Urinary bladder (tissue), 4 donors: Measurements from ENCODE around the gene RTN4R. TPM values are rescaled to one million over a fixed set of nuclear protein-coding genes. Genes with fewer than 3 reads are reported as not detected.

Source experiments
- DNase-seq: peaks from one replicate; pipeline ENCODE4 v3.0.0-alpha.2; 2015; ENCODE audit errors: extremely low spot score
- H3K27ac ChIP-seq: one replicate; pipeline ENCODE4 v1.5.1; 2013; ENCODE audit warnings: low read depth, mild to moderate bottlenecking, moderate library complexity
- H3K36me3 ChIP-seq: one replicate; pipeline ENCODE4 v1.6.1; 2013; ENCODE audit warnings: mild to moderate bottlenecking, moderate library complexity; ENCODE audit not compliant: insufficient read depth
- H3K4me1 ChIP-seq: one replicate; pipeline ENCODE4 v1.6.1; 2013; ENCODE audit warnings: mild to moderate bottlenecking, moderate library complexity; ENCODE audit not compliant: insufficient read depth
- H3K4me3 ChIP-seq: one replicate; pipeline ENCODE4 v1.5.1; 2013; ENCODE audit warnings: low read depth, low read length
- WGBS: extraction: QIAGEN DNeasy Blood & Tissue Kit; methylation state at CpG from one replicate; pipeline ENCODE4 v1.1.7; 2013; 5-methylcytosine and 5-hydroxymethylcytosine counted together
- polyA plus RNA-seq: library from polyadenylated mRNA; stranded (reverse); fragments of 200-250 nt; gene quantifications from one replicate; pipeline ENCODE4 v1.2.3, GENCODE V29; 2013
- total RNA-seq: library from RNA; depleted of rRNA; stranded (reverse); fragments of >200 nt; gene quantifications from one replicate; pipeline ENCODE4 v1.2.3, GENCODE V29; 2014
- donor health status: healthy with polysubstance abuse.
- donor health status: healthy.

The RTN4R gene
- total and polyA plus RNA-seq, 2 donors, result 1.1 to 3.1 TPM

GRCh38 chr22:20219667-20220628 is 48.2 kb downstream of the RTN4R start:
- 93% methylated on average over 10 of the region's 10 CpGs for WGBS
- no peaks in the 10 kb centered on the region for H3K4me1 ChIP-seq
- no peak overlapping the region for H3K27ac ChIP-seq
- H3K36me3 ChIP-seq, result no peaks in the 10 kb centered on the region
- no peak for DNase-seq
- H3K4me3 ChIP-seq, result no peak overlapping the region

GRCh38 chr22:20218987-20219386 is 49.1 kb downstream of the RTN4R start:
- 86% methylated on average over 7 of the region's 7 CpGs for WGBS
- DNase-seq, result no peak

GRCh38 chr22:20218326-20218872 is 49.7 kb downstream of the RTN4R start:
- Histone ChIP-seq H3K27ac (no peak overlapping the region), H3K4me3 (no peak overlapping the region), H3K4me1 (no peaks in the 10 kb centered on the region), H3K36me3 (no peaks in the 10 kb centered on the region)
- WGBS, result 55% methylated on average over 14 of the region's 14 CpGs
- no peak for DNase-seq

More at GRCh38 chr22:20218987-20219386, 49.1 kb downstream of the RTN4R start:
- Histone ChIP-seq H3K4me3 (no peak overlapping the region), H3K27ac (no peak overlapping the region), H3K36me3 (no peaks in the 10 kb centered on the region), H3K4me1 (no peaks in the 10 kb centered on the region)

- DNase-seq, result no peak
- Histone ChIP-seq H3K4me1 (no peaks in the 10 kb centered on the region), H3K36me3 (no peaks in the 10 kb centered on the region), H3K27ac (no peak overlapping the region), H3K4me3 (no peak overlapping the region)
- WGBS, result 75% methylated on average over 4 of the region's 4 CpGs
Measured at GRCh38 chr22:20217563-20217962, 50.6 kb downstream of the RTN4R start.

- WGBS, result 86% methylated on average over 12 of the region's 12 CpGs
- H3K36me3 ChIP-seq, result no peaks in the 10 kb centered on the region
- no peak for DNase-seq
- no peaks in the 10 kb centered on the region for H3K4me1 ChIP-seq
- H3K4me3 ChIP-seq, result no peak overlapping the region
- H3K27ac ChIP-seq, result no peak overlapping the region
Measured at GRCh38 chr22:20216863-20217499, 51.1 kb downstream of the RTN4R start.

- Histone ChIP-seq H3K4me1 (no peaks in the 10 kb centered on the region), H3K4me3 (no peak overlapping the region), H3K36me3 (no peaks in the 10 kb centered on the region), H3K27ac (no peak overlapping the region)
- 70% methylated on average over 4 of the region's 4 CpGs for WGBS
- DNase-seq, result no peak
Measured at GRCh38 chr22:20215742-20216141, 52.4 kb downstream of the RTN4R start.

GRCh38 chr22:20214853-20215252 is 53.3 kb downstream of the RTN4R start:
- Histone ChIP-seq H3K4me3 (no peak overlapping the region), H3K36me3 (no peaks in the 10 kb centered on the region), H3K27ac (no peak overlapping the region), H3K4me1 (no peaks in the 10 kb centered on the region)
- DNase-seq, result no peak
- WGBS, result 94% methylated on average over 7 of the region's 7 CpGs

GRCh38 chr22:20213833-20214708 is 54.0 kb downstream of the RTN4R start:
- H3K4me3 ChIP-seq, result no peak overlapping the region
- DNase-seq, result no peak
- no peaks in the 10 kb centered on the region for H3K36me3 ChIP-seq
- 78% methylated on average over 33 of the region's 33 CpGs for WGBS
- H3K4me1 ChIP-seq, result no peaks in the 10 kb centered on the region
- no peak overlapping the region for H3K27ac ChIP-seq

- 84% methylated on average over 27 of the region's 27 CpGs for WGBS
- DNase-seq, result no peak
- H3K4me1 ChIP-seq, result no peaks in the 10 kb centered on the region
Measured at GRCh38 chr22:20212754-20213699, 55.1 kb downstream of the RTN4R start.

GRCh38 chr22:20211997-20212753 is 55.9 kb downstream of the RTN4R start:
- H3K4me1 ChIP-seq, result peaks cover 1% of the 10 kb centered on the region
- no peak overlapping the region for H3K27ac ChIP-seq
- H3K36me3 ChIP-seq, result no peaks in the 10 kb centered on the region
- DNase-seq, result no peak
- 64% methylated on average over 26 of the region's 26 CpGs for WGBS
- no peak overlapping the region for H3K4me3 ChIP-seq

More at GRCh38 chr22:20212754-20213699, 55.1 kb downstream of the RTN4R start:
- H3K27ac ChIP-seq, result no peak overlapping the region
- H3K36me3 ChIP-seq, result no peaks in the 10 kb centered on the region
- no peak overlapping the region for H3K4me3 ChIP-seq

- H3K4me3 ChIP-seq, result no peak overlapping the region
- no peaks in the 10 kb centered on the region for H3K36me3 ChIP-seq
- 83% methylated on average over 10 of the region's 10 CpGs for WGBS
- peaks cover 4% of the 10 kb centered on the region for H3K4me1 ChIP-seq
- no peak overlapping the region for H3K27ac ChIP-seq
- DNase-seq, result no peak
Measured at GRCh38 chr22:20211409-20211996, 56.6 kb downstream of the RTN4R start.
